Activated CD8-positive, alpha-beta memory T cell treated with anti-CD3 and anti-CD28 coated beads for 36 hours (primary cell): ENCODE results near the gene CRY1. TPM values are rescaled to one million over a fixed set of nuclear protein-coding genes. Genes with fewer than 3 reads are reported as not detected.

Experiments used
- CTCF ChIA-PET: fragments of 350-600 bp; sonication (Branson Sonifier 250); formaldehyde crosslinking; loops from one replicate; lab custom pipeline; 2021; ENCODE audit warnings: antibody characterized with exemption; lab: Charles Lee
- POLR2A ChIA-PET: fragments of 350-600 bp; sonication (Branson Sonifier 250); formaldehyde crosslinking; loops from one replicate; lab custom pipeline; 2021; ENCODE audit warnings: antibody characterized with exemption; lab: Charles Lee
- total RNA-seq, 2 experiments: library from RNA; stranded (reverse); gene quantifications; one replicate each; pipeline ENCODE4 v1.2.3, GENCODE V29; 2021

CRY1 gene
- total RNA-seq, 2 experiments from 2014 or later = 37.8 to 38.0 TPM

DNA sequence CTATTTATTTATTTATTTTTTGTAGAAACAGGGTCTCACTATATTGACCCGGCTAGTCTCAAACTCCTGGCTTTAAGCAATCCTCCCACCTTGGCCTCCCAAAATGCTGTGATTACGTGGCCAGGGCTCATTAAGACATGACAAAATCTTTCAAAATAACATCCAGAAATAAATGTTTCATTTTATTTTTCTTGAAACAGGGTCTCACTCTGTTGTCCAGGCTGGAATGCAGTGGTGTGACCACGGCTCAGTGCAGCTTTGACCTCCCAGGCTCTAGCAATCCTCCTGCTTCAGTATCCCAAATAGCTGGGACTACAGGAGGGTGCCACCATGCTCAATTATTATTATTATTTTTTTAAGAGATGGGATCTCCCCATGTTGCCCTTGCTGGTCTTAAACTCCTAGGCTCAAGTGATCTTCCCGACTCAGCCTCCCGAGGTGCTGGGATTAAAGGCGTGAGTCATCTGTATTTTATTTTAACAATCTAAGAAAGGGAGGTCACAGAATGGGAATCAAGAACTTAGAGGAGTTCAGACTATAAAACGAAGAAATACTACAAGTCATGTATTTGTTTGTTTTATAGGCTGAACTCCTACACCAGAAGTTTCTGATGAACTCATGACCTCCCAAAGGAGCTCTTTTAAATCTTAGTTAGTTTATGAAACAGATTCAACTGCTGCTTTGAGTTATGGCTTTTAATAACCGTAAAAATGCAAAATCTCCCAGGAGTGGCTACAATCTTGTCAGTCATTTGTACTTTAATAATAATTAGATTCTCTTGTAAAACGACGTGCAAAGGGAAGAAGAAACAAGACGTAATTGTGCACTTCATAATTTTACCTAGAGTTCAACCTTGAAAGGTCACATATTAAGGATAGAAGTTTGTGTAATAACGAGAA is 139.7 kb downstream of the CRY1 start:
- POLR2A ChIA-PET = no interaction called here
- CTCF ChIA-PET = no interaction called here

DNA sequence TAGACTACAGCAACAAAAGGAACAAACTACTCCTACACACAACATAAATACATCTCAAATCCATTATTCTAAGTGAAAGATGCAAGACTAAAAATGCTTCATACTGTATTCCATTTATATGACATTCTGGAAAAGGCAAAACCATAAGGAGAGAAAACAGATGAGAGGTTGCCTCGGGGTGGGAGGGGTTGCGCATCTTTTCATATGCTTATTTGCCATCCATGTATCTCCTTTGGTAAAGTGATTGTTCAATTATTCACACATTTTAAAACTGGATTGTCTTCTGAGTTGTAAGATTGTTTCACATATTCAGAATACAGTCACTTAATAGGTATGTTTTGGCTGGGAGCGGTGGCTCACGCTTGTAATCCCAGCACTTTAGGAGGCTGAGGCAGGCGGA is 142.8 kb downstream of the CRY1 start:
- CTCF ChIA-PET = no interaction called here
- POLR2A ChIA-PET = no interaction called here

DNA sequence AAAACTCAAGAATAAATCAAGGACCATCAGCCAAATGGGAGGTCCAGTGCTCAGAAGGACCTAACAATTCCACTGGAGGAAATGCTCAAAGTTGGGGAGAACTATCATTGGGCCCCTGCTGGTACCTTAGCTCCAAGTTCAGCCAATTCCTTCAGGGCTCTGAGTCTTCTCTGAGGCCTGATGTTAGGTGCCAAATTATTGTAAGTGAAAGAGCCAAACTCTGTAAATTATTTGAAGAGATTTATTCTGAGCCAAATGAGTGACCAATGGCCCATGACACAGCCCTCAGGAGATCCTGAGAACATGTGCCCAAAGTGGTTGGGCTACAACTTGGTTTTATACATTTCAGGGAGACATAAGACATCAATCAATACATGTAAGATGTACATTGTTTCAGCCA is 145.9 kb downstream of the CRY1 start:
- CTCF ChIA-PET = interaction anchor here (0.7 kb wide), 1 partner anchor 137 kb away, joined by 3 read pairs; no protein-coding TSS in a partner anchor
- POLR2A ChIA-PET = no interaction called here

DNA sequence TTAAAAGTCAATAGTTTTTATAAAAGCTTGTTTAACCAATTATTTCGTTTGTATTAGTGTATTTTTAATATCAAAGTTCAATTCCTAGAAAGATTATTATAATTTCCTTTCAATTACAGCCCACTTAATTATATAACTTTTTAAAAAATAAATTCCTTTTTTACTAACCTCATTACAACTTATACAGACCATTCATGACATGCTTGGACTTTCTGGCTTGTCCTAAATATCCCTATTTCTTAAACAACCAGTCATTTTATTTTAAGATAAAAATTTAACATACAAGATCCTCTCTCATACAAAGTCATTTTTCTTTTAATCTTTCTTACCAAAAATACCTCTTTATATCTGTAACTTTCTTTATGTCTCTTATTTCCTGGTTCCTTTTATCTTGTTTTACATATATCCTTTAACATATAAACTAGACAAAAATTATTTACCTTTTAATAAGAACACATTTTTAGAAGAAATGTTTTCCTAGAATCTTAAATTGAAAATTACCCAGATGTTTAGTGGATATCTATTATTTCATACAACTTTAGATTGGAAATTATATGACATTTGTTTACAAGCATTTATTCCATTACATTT is 148.0 kb downstream of the CRY1 start:
- CTCF ChIA-PET = no interaction called here
- POLR2A ChIA-PET = no interaction called here

DNA sequence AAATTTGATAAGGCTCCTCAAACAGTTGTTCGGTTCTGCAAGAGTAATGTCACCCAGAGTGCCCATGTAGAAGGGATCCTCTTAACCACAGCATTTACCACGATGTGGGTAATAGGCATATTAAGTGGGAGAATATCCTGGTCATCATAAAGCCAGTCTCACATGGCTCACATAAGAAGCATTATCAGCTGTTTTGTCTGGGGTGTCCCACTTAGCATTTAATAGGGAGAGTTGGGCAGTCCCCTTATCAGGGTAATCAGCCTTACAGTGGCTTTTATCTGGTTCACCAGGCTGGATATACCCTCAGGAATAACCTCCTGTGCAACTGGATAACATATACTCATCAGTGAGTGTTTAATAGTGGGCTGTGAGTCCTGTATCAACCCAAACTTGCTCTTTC is 150.6 kb downstream of the CRY1 start:
- ChIA-PET POLR2A (no interaction called here), CTCF (no interaction called here)

DNA sequence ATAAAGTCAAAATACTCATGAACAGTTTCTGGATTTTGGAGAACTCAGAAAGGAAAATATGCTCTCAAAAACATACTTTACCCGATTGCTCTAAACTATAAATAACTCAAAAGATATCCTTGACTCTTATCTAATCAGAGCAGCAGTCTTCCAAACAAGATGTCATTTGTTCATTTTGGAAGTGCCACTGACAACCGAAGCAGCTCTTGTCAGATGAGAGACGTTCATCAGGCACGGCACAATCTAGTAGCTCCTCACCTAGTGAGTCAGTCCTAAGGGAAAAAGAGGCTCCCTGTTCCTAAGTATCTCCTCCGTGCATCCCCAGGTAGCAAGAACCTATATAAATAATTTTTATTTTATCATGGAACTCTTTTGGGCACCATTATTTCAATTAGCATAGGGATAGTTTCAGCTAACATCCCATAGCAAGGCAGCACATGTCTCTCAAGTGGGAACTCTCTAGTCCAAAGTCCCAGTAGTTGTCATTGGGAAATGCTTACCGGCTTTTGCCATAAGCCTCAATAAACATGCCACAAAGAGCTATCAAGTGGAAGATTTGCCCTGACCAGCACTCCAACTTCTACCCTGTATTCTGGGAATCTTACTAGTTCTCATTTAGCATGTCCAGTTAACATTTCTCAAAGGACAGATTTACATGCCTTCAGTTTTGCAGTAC is 151.7 kb downstream of the CRY1 start:
- CTCF ChIA-PET = no interaction called here
- POLR2A ChIA-PET = no interaction called here

Other genes with a start within 250 kb of the CRY1 start
- 10 to 100 TPM; 27.3 to 31.2 TPM for gene TMEM263, start 137.6 kb downstream of the CRY1 start, total RNA-seq
- gene MTERF2, start 106.4 kb downstream of the CRY1 start, total RNA-seq = 1 to 10 TPM; 3.8 to 4.1 TPM